HepG2 (cell line): ENCODE results near the gene PHF21B. TPM values are rescaled to one million over a fixed set of nuclear protein-coding genes. Genes with fewer than 3 reads are reported as not detected.

ENCODE experiments used
- ATAC-seq: fragments of 200-7000 bp; cut with Tn5 transposase; 3 replicates; pipeline ENCODE4 v1.9.1; 2020; ENCODE audit warnings: mild to moderate bottlenecking, moderate library complexity
- BruUV-seq: library from RNA; stranded (reverse); fragments of 400-500 nt; replicated peaks from 2 replicates; lab custom pipeline; 2021; lab: Mats Ljungman, UMichigan
- CTCF ChIA-PET: fragments of 300-600 bp; formaldehyde crosslinking; extraction: SDS; loops from one replicate; lab custom pipeline; 2021; ENCODE audit warnings: low total read pairs, inconsistent platforms, low intra/inter-chr PET ratio; lab: Yijun Ruan, JAX
- POLR2A ChIA-PET: fragments of 350-600 bp; sonication (Branson Sonifier 250); formaldehyde crosslinking; loops from one replicate; lab custom pipeline; 2020; ENCODE audit warnings: antibody characterized with exemption, inconsistent platforms; lab: Yijun Ruan, JAX
- DNase-seq: peaks from one replicate; pipeline ENCODE4 v3.0.0-alpha.2; 2015; ENCODE audit warnings: low spot score
- FAIRE-seq: peaks from 3 replicates; lab custom pipeline; 2011; peaks lifted over from hg19 to GRCh38; lab: Jason Lieb, UNC
- H2AFZ ChIP-seq: one replicate; pipeline ENCODE4 v1.6.1; 2011; ENCODE audit warnings: low read length, inconsistent platforms
- H3K27ac ChIP-seq: fragments of 300-600 bp; 3 replicates; pipeline ENCODE4 v1.8.0; 2011; ENCODE audit warnings: mixed run types, mild to moderate bottlenecking, mixed read lengths, low read length, inconsistent platforms; ENCODE audit not compliant: insufficient read depth; ENCODE audit errors: extremely low read length
- H3K27me3 ChIP-seq, 2 experiments: fragments of 200-600 bp in 1 of 2; 2 replicates in 1 of 2; 3 replicates in 1 of 2; pipeline versions ENCODE4 v1.6.0 to v1.8.0; 2011; ENCODE audit warnings: low read length in 2 of 2, mild to moderate bottlenecking in 2 of 2, moderate library complexity in 2 of 2, inconsistent platforms in 1 of 2; ENCODE audit not compliant: insufficient read depth in 2 of 2, control insufficient read depth in 1 of 2
- H3K36me3 ChIP-seq, 2 experiments: fragments of 200-600 bp in 1 of 2; replicated peaks in 1 of 2; 2 replicates in 1 of 2; 3 replicates in 1 of 2; pipeline versions ENCODE4 v1.5.1 to v1.8.0; 2011; ENCODE audit warnings: low read length in 2 of 2, inconsistent platforms in 1 of 2; ENCODE audit not compliant: insufficient read depth in 2 of 2, control insufficient read depth in 1 of 2
- H3K4me1 ChIP-seq: 2 replicates; pipeline ENCODE4 v1.5.1; 2012; ENCODE audit warnings: low read length, inconsistent platforms; ENCODE audit not compliant: insufficient read depth
- H3K4me2 ChIP-seq: 2 replicates; pipeline ENCODE4 v1.6.0; 2011; ENCODE audit warnings: low read depth, low read length, inconsistent platforms
- H3K4me3 ChIP-seq, 3 experiments: fragments of 200-600 bp in 1 of 3; sonication (generic), shearing (Covaris generic) in 1 of 3; replicated peaks in 1 of 3; 2 replicates each; pipeline ENCODE4 v1.5.1; 2011 to 2016; ENCODE audit warnings: low read length in 3 of 3, inconsistent platforms in 2 of 3, low read depth in 2 of 3, mild to moderate bottlenecking in 2 of 3, control low read depth in 1 of 3, mixed read lengths in 1 of 3; ENCODE audit not compliant: insufficient read depth in 1 of 3
- H3K79me2 ChIP-seq: one replicate; pipeline ENCODE4 v1.6.1; 2011; ENCODE audit warnings: low read length, inconsistent platforms; ENCODE audit not compliant: insufficient read depth
- H3K9ac ChIP-seq: 2 replicates; pipeline ENCODE4 v1.6.0; 2011; ENCODE audit warnings: mild to moderate bottlenecking, low read depth, low read length, inconsistent platforms; ENCODE audit not compliant: insufficient read depth
- H3K9me3 ChIP-seq: 2 replicates; pipeline ENCODE4 v1.5.1; 2012; ENCODE audit warnings: mild to moderate bottlenecking, low read length
- H4K20me1 ChIP-seq: 2 replicates; pipeline ENCODE4 v1.6.0; 2011; ENCODE audit warnings: inconsistent platforms, mild to moderate bottlenecking, low read length, moderate library complexity; ENCODE audit not compliant: insufficient read depth
- ADNP ChIP-seq: sonication (generic); formaldehyde crosslinking; IDR thresholded peaks from 2 replicates; pipeline ENCODE4 v1.4.0; 2020; ENCODE audit warnings: missing genetic modification reagents
- CBX5 ChIP-seq: sonication (generic); formaldehyde crosslinking; IDR thresholded peaks from 2 replicates; pipeline ENCODE4 v1.4.0; 2020; ENCODE audit warnings: missing genetic modification reagents, borderline replicate concordance
- HMGXB3 ChIP-seq: sonication (generic); formaldehyde crosslinking; IDR thresholded peaks from 2 replicates; pipeline ENCODE4 v1.4.0; 2020; ENCODE audit warnings: missing genetic modification reagents, borderline replicate concordance
- HOXA7 ChIP-seq: sonication (generic); formaldehyde crosslinking; IDR thresholded peaks from 2 replicates; pipeline ENCODE4 v1.8.1; 2022; ENCODE audit warnings: mild to moderate bottlenecking, missing genetic modification reagents, moderate library complexity
- MXD3 ChIP-seq: IDR thresholded peaks from 2 replicates; pipeline ENCODE4 v1.6.1; 2016; ENCODE audit warnings: mild to moderate bottlenecking, missing biosample characterization, missing genetic modification reagents
- RERE ChIP-seq: IDR thresholded peaks from 2 replicates; pipeline ENCODE4 v1.6.1; 2016; ENCODE audit warnings: low read depth, missing genetic modification reagents, missing compliant biosample characterization
- SAP130 ChIP-seq: IDR thresholded peaks from 2 replicates; pipeline ENCODE4 v1.6.1; 2016; ENCODE audit warnings: low read depth
- SP1 ChIP-seq, 2 experiments: fragments of 450-650 bp in 1 of 2; sonication (generic) in 1 of 2; formaldehyde crosslinking in 1 of 2; IDR thresholded peaks; 2 replicates each; pipeline versions ENCODE4 v1.4.0 to v1.6.1; 2016 to 2020; ENCODE audit warnings: missing genetic modification reagents in 1 of 2
- ZFYVE20 ChIP-seq: sonication (generic); formaldehyde crosslinking; IDR thresholded peaks from 2 replicates; pipeline ENCODE4 v1.8.0; 2023; ENCODE audit warnings: low read depth, mild to moderate bottlenecking, moderate library complexity, missing genetic modification reagents, borderline replicate concordance
- ZNF256 ChIP-seq: sonication (generic); formaldehyde crosslinking; conservative IDR thresholded peaks from 2 replicates; pipeline ENCODE4 v1.4.0; 2020; ENCODE audit warnings: missing genetic modification reagents
- ZNF260 ChIP-seq: sonication (generic); formaldehyde crosslinking; IDR thresholded peaks from 2 replicates; pipeline ENCODE4 v1.4.0; 2020; ENCODE audit warnings: missing genetic modification reagents, low read depth, mild to moderate bottlenecking, borderline replicate concordance
- ZNF781 ChIP-seq: sonication (generic); formaldehyde crosslinking; IDR thresholded peaks from 2 replicates; pipeline ENCODE4 v1.5.1; 2020; ENCODE audit warnings: borderline replicate concordance, mild to moderate bottlenecking, missing genetic modification reagents; ENCODE audit errors: not compliant biosample characterization
- WGBS: methylation state at CpG from one replicate; pipeline ENCODE4 v1.1.6; 2017; ENCODE audit warnings: low lambda C conversion rate; 5-methylcytosine and 5-hydroxymethylcytosine counted together
- in situ Hi-C: cut with HindIII; loops from 2 replicates; pipeline ENCODE4 v1.10.0; 2017; ENCODE audit warnings: low pct_unique_long_range_greater_than_20kb; ENCODE audit not compliant: extremely low pct_ligation_motif_present
- intact Hi-C: fragments of 100-400 bp; cut with micrococcal nuclease; formaldehyde crosslinking; loops from one replicate; pipeline ENCODE4 v1.10.0; 2022; ENCODE audit not compliant: unreplicated experiment
- polyA plus RNA-seq, 8 experiments: library from polyadenylated mRNA; depleted of rRNA in 3 of 8; stranded (reverse) in 7 of 8; unstranded in 1 of 8; fragments of >200 nt; fragmentation: Illumina TruSeq in 4 of 8; extraction: Trizol in 4 of 8; gene quantifications; 2 replicates each; pipeline versions ENCODE4 v1.2.1 to v1.2.3, GENCODE V29; 2011 to 2016; ENCODE audit warnings: low read depth in 4 of 8, missing spikeins in 1 of 8, mixed read lengths in 1 of 8; ENCODE audit not compliant: insufficient read depth in 1 of 8
- total RNA-seq, 5 experiments: library from RNA; depleted of rRNA; stranded (reverse); fragments of >200 nt; fragmentation: Illumina TruSeq; extraction: Trizol; gene quantifications; 2 replicates each; pipeline ENCODE4 v1.2.3, GENCODE V29; 2016; ENCODE audit warnings: low read depth in 1 of 5
- TF ChIP-seq, protein P1 (sequence below): IDR thresholded peaks from 2 replicates; pipeline ENCODE4 v1.6.1; 2016; ENCODE audit warnings: missing biosample characterization, missing genetic modification reagents, low read depth

Gene PHF21B
- total and polyA plus RNA-seq, 2 of the 13 experiments (the other 11 are each of a cell fraction or from before 2014, with no cell fraction given) = not detected

GRCh38 chr22:44996120-44996519 lies 13.7 kb downstream of the PHF21B start:
- H3K36me3 ChIP-seq = no peaks in the 10 kb centered on the region
- no TSS peak for BruUV-seq
- in situ Hi-C loops = no loop called here
- no peak overlapping the region for H3K4me2 ChIP-seq
- POLR2A ChIA-PET = no interaction called here
- no peak overlapping the region for H3K4me3 ChIP-seq
- H3K4me1 ChIP-seq = no peaks in the 10 kb centered on the region
- H2AFZ ChIP-seq = no peak overlapping the region
- ATAC-seq (no peak), FAIRE-seq (no peak), DNase-seq (no peak)
- H3K27ac ChIP-seq = no peak overlapping the region
- H3K79me2 ChIP-seq = no peaks in the 10 kb centered on the region
- no peaks in the 10 kb centered on the region for H3K9me3 ChIP-seq
- CTCF ChIA-PET = no interaction called here
- H3K9ac ChIP-seq = no peak overlapping the region
- intact Hi-C loops = no loop called here
- peaks cover 9% of the 10 kb centered on the region; the same call in 1 of the 2 replicates for H4K20me1 ChIP-seq
- WGBS = no CpG with 5 or more reads among the region's 9 CpGs
- peaks cover 14 to 97% of the 10 kb centered on the region in 2 experiments; a peak in 4 of 5 replicates for H3K27me3 ChIP-seq
- TF ChIP-seq, protein P1, sequence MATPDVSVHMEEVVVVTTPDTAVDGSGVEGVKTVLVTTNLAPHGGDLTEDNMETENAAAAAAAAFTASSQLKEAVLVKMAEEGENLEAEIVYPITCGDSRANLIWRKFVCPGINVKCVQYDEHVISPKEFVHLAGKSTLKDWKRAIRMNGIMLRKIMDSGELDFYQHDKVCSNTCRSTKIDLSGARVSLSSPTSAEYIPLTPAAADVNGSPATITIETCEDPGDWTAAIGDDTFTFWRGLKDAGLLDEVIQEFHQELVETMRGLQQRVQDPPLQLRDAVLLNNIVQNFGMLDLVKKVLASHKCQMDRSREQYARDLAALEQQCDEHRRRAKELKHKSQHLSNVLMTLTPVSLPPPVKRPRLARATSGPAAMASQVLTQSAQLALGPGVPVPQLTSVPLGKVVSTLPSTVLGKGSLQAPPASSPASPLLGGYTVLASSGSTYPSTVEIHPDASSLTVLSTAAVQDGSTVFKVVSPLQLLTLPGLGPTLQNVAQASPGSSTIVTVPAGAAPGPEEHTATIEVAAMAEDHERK (CRISPR knock-in tag) = no peak
- no peak for TF ChIP-seq RERE (CRISPR knock-in tag)
- no peak for TF ChIP-seq MXD3 (CRISPR knock-in tag)
- no peak for TF ChIP-seq SP1 (IDR thresholded peaks at IDR 0.05)
- TF ChIP-seq SP1 (CRISPR knock-in tag; IDR thresholded peaks at IDR 0.05) = no peak
- TF ChIP-seq HOXA7 (CRISPR knock-in tag) = no peak
- TF ChIP-seq ZFYVE20 (CRISPR knock-in tag) = no peak
- no peak for TF ChIP-seq CBX5
- no peak for TF ChIP-seq ADNP (CRISPR knock-in tag)
- TF ChIP-seq ZNF260 (CRISPR knock-in tag) = no peak
- TF ChIP-seq ZNF256 (CRISPR knock-in tag) = no peak
- no peak for TF ChIP-seq HMGXB3 (CRISPR knock-in tag)
- no peak for TF ChIP-seq ZNF781 (CRISPR knock-in tag)
- TF ChIP-seq SAP130 (CRISPR knock-in tag) = no peak
